AG09319 (cell line): ENCODE measurements around the gene CACNG8.
"Not testable (repeated sequence)": the region's sequence is repeated elsewhere in the genome, so short reads cannot be mapped to it uniquely, and the experiment has no call there.

Source experiments
- DNase-seq: peaks from one replicate; pipeline ENCODE4 v3.0.0-alpha.2; 2010; ENCODE audit warnings: low read depth; ENCODE audit errors: extremely low read depth
- TF ChIP-seq, protein P1 (sequence below): IDR thresholded peaks from 2 replicates; pipeline ENCODE4 v1.5.1; 2011; ENCODE audit warnings: low read depth, mild to moderate bottlenecking, inconsistent platforms, low read length, moderate library complexity

Gene CACNG8

DNA sequence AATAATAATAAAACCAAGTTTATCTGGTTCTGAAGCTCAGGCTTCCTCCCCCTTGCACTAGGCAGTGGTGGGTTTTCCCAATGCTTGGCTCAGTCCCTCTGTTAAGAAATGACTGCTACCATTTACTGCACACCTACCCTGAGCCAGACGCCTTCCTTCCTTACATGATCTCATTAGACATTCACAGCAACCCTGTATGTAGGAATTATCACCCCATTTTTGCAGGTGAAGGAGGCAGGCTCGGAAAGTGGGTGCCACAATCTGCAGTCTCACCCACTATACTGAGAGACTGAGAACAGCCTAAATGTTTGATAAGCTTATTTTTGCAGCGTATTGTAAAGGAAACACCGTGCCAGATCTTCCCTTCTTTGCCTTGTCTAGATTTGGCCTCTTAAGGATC, 18.3 kb upstream of the CACNG8 start:
- TF ChIP-seq, protein P1, sequence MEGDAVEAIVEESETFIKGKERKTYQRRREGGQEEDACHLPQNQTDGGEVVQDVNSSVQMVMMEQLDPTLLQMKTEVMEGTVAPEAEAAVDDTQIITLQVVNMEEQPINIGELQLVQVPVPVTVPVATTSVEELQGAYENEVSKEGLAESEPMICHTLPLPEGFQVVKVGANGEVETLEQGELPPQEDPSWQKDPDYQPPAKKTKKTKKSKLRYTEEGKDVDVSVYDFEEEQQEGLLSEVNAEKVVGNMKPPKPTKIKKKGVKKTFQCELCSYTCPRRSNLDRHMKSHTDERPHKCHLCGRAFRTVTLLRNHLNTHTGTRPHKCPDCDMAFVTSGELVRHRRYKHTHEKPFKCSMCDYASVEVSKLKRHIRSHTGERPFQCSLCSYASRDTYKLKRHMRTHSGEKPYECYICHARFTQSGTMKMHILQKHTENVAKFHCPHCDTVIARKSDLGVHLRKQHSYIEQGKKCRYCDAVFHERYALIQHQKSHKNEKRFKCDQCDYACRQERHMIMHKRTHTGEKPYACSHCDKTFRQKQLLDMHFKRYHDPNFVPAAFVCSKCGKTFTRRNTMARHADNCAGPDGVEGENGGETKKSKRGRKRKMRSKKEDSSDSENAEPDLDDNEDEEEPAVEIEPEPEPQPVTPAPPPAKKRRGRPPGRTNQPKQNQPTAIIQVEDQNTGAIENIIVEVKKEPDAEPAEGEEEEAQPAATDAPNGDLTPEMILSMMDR: no peak
- no peak for DNase-seq

DNA sequence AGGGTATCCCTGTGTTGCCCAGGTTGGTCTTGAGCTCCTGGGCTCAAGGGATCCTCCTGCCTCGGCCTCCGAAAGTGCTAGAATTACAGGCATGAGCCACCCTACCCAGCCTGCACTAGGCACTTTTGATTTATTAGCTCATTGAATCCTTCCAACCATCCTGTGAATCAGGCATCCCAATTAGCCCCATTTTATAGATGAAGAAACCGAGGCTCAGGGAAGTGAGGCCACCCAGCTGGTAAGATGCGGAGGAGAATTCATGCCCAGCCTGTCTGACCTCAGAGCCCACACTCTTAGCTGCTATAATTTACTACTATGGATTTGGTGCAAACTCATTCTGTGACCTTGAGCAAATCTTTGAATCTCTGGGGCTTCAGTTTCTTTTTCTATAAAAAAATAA, 17.8 kb upstream of the CACNG8 start:
- TF ChIP-seq, protein P1: no peak

DNA sequence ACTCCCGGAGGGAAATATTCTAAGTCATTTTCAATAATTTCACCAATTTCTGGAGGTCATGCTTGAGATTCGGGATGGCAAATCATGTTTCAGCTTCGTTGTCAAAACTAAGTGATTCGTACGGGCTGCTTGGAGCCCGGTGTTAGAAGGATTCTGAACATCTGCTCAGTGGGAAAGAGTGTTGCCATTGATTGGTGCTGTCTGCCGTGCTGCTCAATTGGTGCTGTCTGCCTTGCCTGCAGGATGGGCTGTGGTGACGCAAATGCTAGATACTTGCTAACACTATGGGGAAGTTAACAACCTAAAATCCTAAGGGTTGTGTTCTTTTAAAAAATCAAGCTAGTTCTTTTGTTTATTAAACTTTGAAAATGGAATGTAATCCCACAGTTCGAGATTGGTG, 17.3 kb upstream of the CACNG8 start:
- no peak for DNase-seq
- TF ChIP-seq, protein P1: no peak

More for the DNA sequence above, 17.8 kb upstream of the CACNG8 start:
- no peak for DNase-seq

DNA sequence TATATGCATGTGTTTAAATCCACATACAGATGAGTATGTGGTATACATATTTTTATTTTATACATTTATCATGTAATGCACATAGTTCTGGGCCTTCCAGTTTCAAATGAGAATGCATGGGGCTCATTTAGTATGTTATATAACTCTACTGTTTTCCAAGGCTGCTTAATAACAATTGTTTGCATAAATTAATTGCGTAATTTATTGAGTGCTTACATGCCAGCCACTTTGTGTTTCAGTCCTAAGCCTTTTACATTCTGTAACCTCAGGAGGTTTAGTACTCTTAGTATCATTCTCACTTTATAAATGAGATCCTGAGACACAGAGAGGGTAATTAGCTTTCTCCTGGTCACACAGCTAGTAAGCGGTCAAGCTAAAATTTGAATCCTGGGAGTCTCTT, 16.7 kb upstream of the CACNG8 start:
- no peak for DNase-seq

DNA sequence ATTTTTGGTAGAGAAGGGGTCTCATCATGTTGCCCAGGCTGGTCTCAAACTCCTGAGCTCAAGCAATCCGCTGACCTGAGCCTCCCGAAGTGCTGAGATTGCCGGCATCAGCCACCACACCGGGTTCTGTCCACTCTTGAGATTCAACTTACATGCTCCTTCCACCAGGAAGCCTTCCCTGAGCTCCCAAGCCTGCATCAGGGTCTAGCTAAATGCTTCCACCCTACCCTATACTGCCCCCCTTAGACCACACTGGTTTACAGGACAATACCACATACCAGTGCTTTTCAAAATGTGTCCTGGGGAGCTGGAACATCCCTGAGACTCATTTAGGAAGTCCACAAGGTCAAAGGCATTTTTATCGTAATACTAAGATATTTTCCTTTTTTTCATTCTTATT, 15.1 kb upstream of the CACNG8 start:
- TF ChIP-seq, protein P1: no peak
- no peak for DNase-seq

More for the DNA sequence above, 16.7 kb upstream of the CACNG8 start:
- TF ChIP-seq, protein P1: no peak

DNA sequence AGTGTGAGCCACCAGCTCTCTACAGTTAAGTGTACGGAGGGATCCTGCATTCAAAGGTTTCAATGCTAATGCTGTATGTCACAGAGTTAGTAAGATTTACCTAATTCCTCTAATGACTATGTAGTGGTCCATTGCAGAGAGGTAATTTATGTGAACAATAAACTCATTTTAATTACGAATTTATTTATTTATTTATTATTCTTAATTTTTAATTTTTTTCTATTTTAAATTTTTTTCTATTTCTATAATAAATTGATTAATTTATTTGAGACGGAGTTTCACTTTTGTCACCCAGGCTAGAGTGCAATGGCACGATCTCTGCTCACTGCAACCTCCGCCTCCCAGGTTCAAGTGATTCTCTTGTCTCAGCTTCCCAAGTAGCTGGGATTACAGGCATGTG, 14.1 kb upstream of the CACNG8 start:
- not testable (repeated sequence) for DNase-seq

DNA sequence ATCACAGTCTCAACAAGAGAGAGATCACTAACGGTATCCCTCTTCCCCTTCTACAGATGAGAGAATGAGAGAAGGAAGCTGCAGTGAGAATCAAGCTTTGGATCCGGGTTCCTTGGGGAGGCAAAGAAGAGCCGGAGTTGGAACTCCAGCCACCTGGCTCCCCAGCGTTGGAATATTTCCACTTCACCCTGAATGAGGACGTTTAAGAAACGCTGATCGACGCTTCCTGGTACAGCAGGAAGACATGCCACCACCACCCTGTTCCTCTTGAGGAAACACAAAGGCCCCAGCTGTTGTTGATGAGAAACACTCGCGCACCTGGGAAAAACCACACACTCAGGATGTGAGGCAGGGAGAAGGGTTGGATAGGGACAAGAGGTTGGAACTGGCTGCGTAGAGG, 11.3 kb upstream of the CACNG8 start:
- TF ChIP-seq, protein P1: no peak
- no peak for DNase-seq

DNA sequence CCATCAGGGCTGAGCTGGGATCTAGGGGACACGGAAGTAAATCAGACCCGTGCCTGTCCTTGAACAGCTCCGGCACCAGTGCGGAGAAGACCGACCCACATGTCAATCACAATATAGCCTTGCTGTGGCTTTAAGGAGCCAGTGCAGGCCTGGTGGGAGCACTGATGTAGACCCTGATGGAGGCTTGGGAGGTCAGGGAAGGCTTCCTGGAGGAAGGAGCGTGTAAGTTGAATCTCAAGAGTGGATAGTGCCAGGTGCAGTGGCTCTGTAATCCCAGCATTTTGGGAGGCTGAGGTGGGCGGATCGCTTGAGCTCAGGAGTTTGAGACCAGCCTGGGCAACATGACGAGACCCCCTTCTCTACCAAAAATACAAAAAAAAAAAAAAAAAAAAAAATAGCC, 10.8 kb upstream of the CACNG8 start:
- no peak for DNase-seq
- TF ChIP-seq, protein P1: no peak
